MM.1S (cell line): ENCODE results near the gene COLQ.

Source experiments
- DNase-seq: peaks from one replicate; pipeline ENCODE4 v3.0.0-alpha.2; 2015
- H2AFZ ChIP-seq: fragments of 300-600 bp; sonication (generic); 2 replicates; pipeline ENCODE4 v1.6.0; 2016; ENCODE audit warnings: antibody characterized with exemption, low read length
- H3F3A ChIP-seq: fragments of 300-600 bp; sonication (generic); 2 replicates; pipeline ENCODE4 v1.6.1; 2016; ENCODE audit warnings: mild to moderate bottlenecking, antibody characterized with exemption, low read length, moderate library complexity, mixed read lengths; ENCODE audit not compliant: insufficient read depth
- H3K27ac ChIP-seq: fragments of 300-600 bp; sonication (generic); 2 replicates; pipeline ENCODE4 v1.5.1; 2016; ENCODE audit warnings: mild to moderate bottlenecking, low read length
- H3K27me3 ChIP-seq: fragments of 300-600 bp; sonication (generic); replicated peaks from 2 replicates; pipeline ENCODE4 v1.6.0; 2016; ENCODE audit warnings: low read length; ENCODE audit not compliant: insufficient read depth
- H3K36me3 ChIP-seq: fragments of 300-600 bp; sonication (generic); replicated peaks from 2 replicates; pipeline ENCODE4 v1.6.1; 2016; ENCODE audit warnings: mild to moderate bottlenecking, low read length, mixed read lengths; ENCODE audit not compliant: insufficient read depth
- H3K4me1 ChIP-seq: fragments of 300-600 bp; sonication (generic); 2 replicates; pipeline ENCODE4 v1.6.1; 2016; ENCODE audit warnings: low read length, mixed read lengths
- H3K4me2 ChIP-seq: fragments of 300-600 bp; sonication (generic); 2 replicates; pipeline ENCODE4 v1.6.0; 2016; ENCODE audit warnings: low read depth, low read length
- H3K4me3 ChIP-seq: fragments of 300-600 bp; sonication (generic); 2 replicates; pipeline ENCODE4 v1.5.1; 2016; ENCODE audit warnings: low read length, mixed read lengths
- H3K79me2 ChIP-seq: fragments of 300-600 bp; sonication (generic); 2 replicates; pipeline ENCODE4 v1.6.1; 2016; ENCODE audit warnings: mixed run types, low read length, mixed read lengths
- H3K9ac ChIP-seq: fragments of 300-600 bp; sonication (generic); 2 replicates; pipeline ENCODE4 v1.6.1; 2016; ENCODE audit warnings: low read length, mixed read lengths
- H3K9me2 ChIP-seq: fragments of 300-600 bp; sonication (generic); replicated peaks from 2 replicates; pipeline ENCODE4 v1.6.1; 2016; ENCODE audit warnings: mild to moderate bottlenecking, low read length, mixed read lengths; ENCODE audit not compliant: insufficient read depth
- H3K9me3 ChIP-seq: fragments of 300-600 bp; sonication (generic); replicated peaks from 2 replicates; pipeline ENCODE4 v1.6.1; 2016; ENCODE audit warnings: mild to moderate bottlenecking, low read length, mixed read lengths; ENCODE audit not compliant: insufficient read depth
- H4K20me1 ChIP-seq: fragments of 300-600 bp; sonication (generic); 2 replicates; pipeline ENCODE4 v1.6.1; 2016; ENCODE audit warnings: mild to moderate bottlenecking, low read length, moderate library complexity, mixed read lengths; ENCODE audit not compliant: insufficient read depth
- CTCF ChIP-seq: fragments of 300-600 bp; sonication (generic); IDR thresholded peaks from 2 replicates; pipeline ENCODE4 v1.5.1; 2016; ENCODE audit warnings: antibody characterized with exemption, low read length, mixed read lengths
- EZH2 ChIP-seq: fragments of 300-600 bp; sonication (generic); optimal IDR thresholded peaks from 2 replicates; pipeline ENCODE3; 2017; ENCODE audit warnings: low read depth, mild to moderate bottlenecking, antibody characterized with exemption, low read length, mixed read lengths
- EZH2phosphoT487 ChIP-seq: fragments of 300-600 bp; sonication (generic); IDR thresholded peaks from 2 replicates; pipeline ENCODE4 v1.6.1; 2018; ENCODE audit warnings: antibody characterized with exemption, low read length

Gene COLQ

GRCh38 chr3:15475161-15475560, 46.3 kb downstream of the COLQ start:
- TF ChIP-seq EZH2phosphoT487, result no peak
- TF ChIP-seq EZH2, result no peak
- TF ChIP-seq CTCF, result no peak
- Histone ChIP-seq H3K4me1 (no peaks in the 10 kb centered on the region), H4K20me1 (no peaks in the 10 kb centered on the region), H3K9ac (no peak overlapping the region), H3K27ac (no peak overlapping the region), H3K36me3 (no peaks in the 10 kb centered on the region), H3K27me3 (no peaks in the 10 kb centered on the region), H2AFZ (no peak overlapping the region), H3K4me3 (no peak overlapping the region), H3K9me3 (no peaks in the 10 kb centered on the region), H3K9me2 (no peaks in the 10 kb centered on the region), H3F3A (no peaks in the 10 kb centered on the region), H3K4me2 (no peak overlapping the region), H3K79me2 (no peaks in the 10 kb centered on the region)
- DNase-seq, result no peak

DNA sequence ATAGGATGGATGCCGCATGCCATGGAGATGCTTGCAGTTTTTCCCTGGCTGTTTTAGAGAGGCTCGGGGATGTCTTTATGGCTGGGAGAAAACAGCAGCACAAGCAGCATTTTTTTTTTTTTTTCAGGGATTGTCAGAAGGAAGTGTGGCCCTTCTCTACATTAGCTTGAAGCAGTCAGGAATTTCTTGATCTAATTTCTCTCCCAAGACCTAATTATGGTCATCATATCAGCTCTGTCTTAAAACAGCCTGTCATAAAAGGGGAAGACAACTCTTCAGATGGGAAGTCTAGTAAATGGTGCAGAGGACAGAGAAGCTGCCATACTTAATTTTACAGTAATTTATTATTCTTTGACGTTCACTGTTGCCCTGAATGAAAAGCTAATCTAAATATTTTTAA, 49.6 kb downstream of the COLQ start:
- H3K4me1 ChIP-seq, result no peaks in the 10 kb centered on the region
- no peaks in the 10 kb centered on the region for H3F3A ChIP-seq
- H2AFZ ChIP-seq, result no peak overlapping the region
- DNase-seq, result no peak
- H4K20me1 ChIP-seq, result no peaks in the 10 kb centered on the region
- no peak overlapping the region for H3K27ac ChIP-seq
- H3K9me2 ChIP-seq, result no peaks in the 10 kb centered on the region
- no peak overlapping the region for H3K4me3 ChIP-seq
- no peaks in the 10 kb centered on the region for H3K79me2 ChIP-seq
- no peaks in the 10 kb centered on the region for H3K36me3 ChIP-seq
- H3K27me3 ChIP-seq, result no peaks in the 10 kb centered on the region
- TF ChIP-seq EZH2phosphoT487, result no peak
- no peak for TF ChIP-seq EZH2
- TF ChIP-seq CTCF, result no peak
- H3K9ac ChIP-seq, result no peak overlapping the region
- H3K4me2 ChIP-seq, result no peak overlapping the region
- H3K9me3 ChIP-seq, result no peaks in the 10 kb centered on the region

DNA sequence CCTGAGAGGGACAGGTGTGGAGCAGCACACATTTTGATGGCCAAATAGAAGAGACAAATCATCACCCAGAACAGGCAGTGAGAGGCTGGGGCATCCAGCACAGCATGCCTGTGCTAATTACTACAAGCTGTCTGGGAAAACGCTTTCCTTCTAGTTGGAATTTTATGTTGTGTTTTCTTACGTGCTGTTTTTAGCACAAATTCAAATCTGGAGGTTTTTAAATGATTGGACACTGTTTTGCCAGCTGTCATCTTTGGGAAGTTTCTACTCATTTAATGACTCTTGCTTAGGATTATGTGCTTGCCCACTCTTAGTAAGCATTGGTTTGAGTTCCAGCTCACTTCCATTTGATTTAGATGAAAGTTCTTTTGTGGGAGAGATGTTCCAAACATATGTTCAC, 50.7 kb downstream of the COLQ start:
- TF ChIP-seq CTCF (no peak), EZH2phosphoT487 (no peak), EZH2 (no peak)
- Histone ChIP-seq H3K27me3 (no peaks in the 10 kb centered on the region), H3K9ac (no peak overlapping the region), H3K36me3 (no peaks in the 10 kb centered on the region), H2AFZ (no peak overlapping the region), H3K79me2 (no peaks in the 10 kb centered on the region), H3K27ac (no peak overlapping the region), H4K20me1 (no peaks in the 10 kb centered on the region), H3K9me3 (no peaks in the 10 kb centered on the region), H3K9me2 (no peaks in the 10 kb centered on the region), H3K4me2 (no peak overlapping the region), H3K4me1 (no peaks in the 10 kb centered on the region), H3K4me3 (no peak overlapping the region), H3F3A (no peaks in the 10 kb centered on the region)
- no peak for DNase-seq

DNA sequence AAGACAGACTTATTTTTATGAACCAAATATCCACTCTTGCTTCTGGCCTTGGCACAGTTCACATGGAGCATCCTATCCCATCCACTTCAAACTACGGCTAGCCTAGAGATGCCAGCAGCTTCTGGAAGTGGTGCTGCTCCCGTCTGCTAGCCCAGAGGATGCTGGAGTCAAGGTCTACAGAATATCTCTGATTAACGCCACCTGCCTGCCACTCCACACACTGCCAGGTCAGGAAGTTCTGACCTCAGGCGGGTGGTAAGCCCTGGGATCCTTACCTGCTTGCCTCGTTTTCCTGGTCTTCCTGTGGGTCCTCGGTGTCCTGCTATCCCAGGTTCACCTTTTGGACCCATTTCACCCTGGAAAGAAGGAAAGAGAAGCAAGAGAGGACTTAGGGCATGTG, 51.2 kb downstream of the COLQ start:
- Histone ChIP-seq H2AFZ (no peak overlapping the region), H3K4me2 (no peak overlapping the region), H3K4me3 (no peak overlapping the region), H3K27me3 (no peaks in the 10 kb centered on the region), H3K9me2 (no peaks in the 10 kb centered on the region), H3K9me3 (no peaks in the 10 kb centered on the region), H3K79me2 (no peaks in the 10 kb centered on the region), H4K20me1 (no peaks in the 10 kb centered on the region), H3K36me3 (no peaks in the 10 kb centered on the region), H3K9ac (no peak overlapping the region), H3K27ac (no peak overlapping the region), H3F3A (no peaks in the 10 kb centered on the region), H3K4me1 (no peaks in the 10 kb centered on the region)
- TF ChIP-seq EZH2, result no peak
- TF ChIP-seq CTCF, result no peak
- no peak for TF ChIP-seq EZH2phosphoT487
- no peak for DNase-seq
